ENCODE results near the gene ATXN2L. TPM values are rescaled to one million over a fixed set of nuclear protein-coding genes. Genes with fewer than 3 reads are reported as not detected.
"Not testable (repeated sequence)": the region's sequence is repeated elsewhere in the genome, so short reads cannot be mapped to it uniquely, and the experiment has no call there.

ATXN2L gene
- total RNA-seq, 2 donors from 2014 or later: 83.4 to 151 TPM

- Histone ChIP-seq H3K27ac (no peak overlapping the region), H3K4me1 (replicated peaks) (peaks cover 5% of the 10 kb centered on the region), H3K27me3 (replicated peaks; ENCODE audit: insufficient read depth) (no peaks in the 10 kb centered on the region), H3K9me3 (no peaks in the 10 kb centered on the region), H3K36me3 (no peaks in the 10 kb centered on the region), H3K4me3 (peak overlapping the region; percentile 32 to 50)
- WGBS: under 1% methylated on average over 24 of the region's 27 CpGs
- TF ChIP-seq POLR2A (IDR thresholded peaks at IDR 0.05): no peak
- TF ChIP-seq POLR2AphosphoS5 (IDR thresholded peaks at IDR 0.05): no peak
- TF ChIP-seq CTCF (IDR thresholded peaks at IDR 0.05): no peak
- intact Hi-C loops (cut with DNase I): no loop called here
- no peak for DNase-seq (ENCODE audit: low spot score)
Observed at GRCh38 chr16:28879261-28879840, 56.6 kb downstream of the ATXN2L start.

DNA sequence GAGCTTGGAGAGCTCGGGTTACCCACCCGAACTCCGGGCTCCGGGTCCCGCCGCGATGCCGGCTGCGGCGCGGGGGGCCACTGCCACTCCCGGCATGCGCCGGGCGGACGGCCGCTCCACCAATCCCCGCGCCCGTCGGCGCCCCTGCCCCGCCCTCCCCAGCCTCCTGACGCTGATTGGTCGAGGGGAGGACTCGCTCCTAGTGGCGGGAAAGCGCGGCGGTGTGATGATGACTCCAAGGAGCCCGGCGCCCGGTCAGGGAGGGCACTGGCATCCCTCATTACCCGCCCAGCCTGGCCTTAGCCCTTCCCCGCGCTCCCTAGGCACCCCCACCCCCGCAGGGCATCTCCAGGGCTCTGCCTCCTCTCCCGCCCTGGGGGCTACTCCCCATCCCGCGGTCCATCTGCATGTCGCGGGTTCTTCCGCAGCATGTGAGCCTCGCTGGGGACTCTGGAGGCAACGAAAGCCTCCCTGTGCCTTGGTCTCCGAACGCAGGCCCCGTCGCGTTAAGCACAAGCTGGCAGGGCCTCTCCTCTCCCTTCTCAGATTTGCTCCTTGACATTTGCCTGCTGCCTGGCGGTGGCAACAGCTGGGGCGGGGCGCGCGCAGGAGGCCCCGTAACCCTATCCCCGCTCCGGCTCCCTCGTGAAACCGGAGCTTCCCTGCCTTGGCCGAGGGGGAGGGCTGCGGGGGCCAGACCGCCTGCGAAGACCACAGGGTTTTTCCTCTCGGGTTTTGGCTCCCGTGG lies 57.2 kb downstream of the ATXN2L start:
- H3K4me3 ChIP-seq: peak overlapping the region; percentile 32 to 50
- H3K27me3 ChIP-seq (replicated peaks; ENCODE audit: insufficient read depth): no peaks in the 10 kb centered on the region
- H3K9me3 ChIP-seq: no peaks in the 10 kb centered on the region
- TF ChIP-seq CTCF (IDR thresholded peaks at IDR 0.05) (peak in 2 of 4 experiments; percentile 43 to 55), POLR2A (IDR thresholded peaks at IDR 0.05) (no peak), POLR2AphosphoS5 (IDR thresholded peaks at IDR 0.05) (peak; percentile 14)
- no peaks in the 10 kb centered on the region for H3K36me3 ChIP-seq
- WGBS: 2% methylated on average over 41 of the region's 66 CpGs
- intact Hi-C loops (cut with DNase I): loop anchor here (5.0 kb wide), 1 partner anchor 42 kb away; no protein-coding TSS in a partner anchor
- no peak overlapping the region for H3K27ac ChIP-seq
- peak; percentile 79 for DNase-seq (ENCODE audit: low spot score)
- H3K4me1 ChIP-seq (replicated peaks): peaks cover 5% of the 10 kb centered on the region

DNA sequence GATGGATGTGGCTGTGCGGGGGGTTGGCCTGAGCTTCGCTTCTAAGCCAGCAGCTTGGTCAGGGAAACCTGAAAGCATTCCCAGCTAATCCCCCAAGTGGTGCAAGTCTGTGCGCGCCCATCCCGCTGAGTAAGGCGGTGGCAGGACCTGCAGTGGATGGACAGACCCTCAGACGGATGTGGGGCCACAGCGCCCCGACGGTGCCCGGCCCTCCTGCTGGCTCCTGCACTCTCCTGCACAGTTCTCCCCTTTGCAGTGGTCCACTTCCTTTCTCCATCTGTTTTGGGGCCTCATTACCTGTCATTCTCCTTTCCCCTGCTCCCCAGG lies 57.8 kb downstream of the ATXN2L start:
- H3K27ac ChIP-seq: no peak overlapping the region
- no peaks in the 10 kb centered on the region for H3K9me3 ChIP-seq
- no peak for TF ChIP-seq POLR2A (IDR thresholded peaks at IDR 0.05)
- TF ChIP-seq CTCF (IDR thresholded peaks at IDR 0.05): no peak
- no peak for TF ChIP-seq POLR2AphosphoS5 (IDR thresholded peaks at IDR 0.05)
- peaks cover 5% of the 10 kb centered on the region for H3K4me1 ChIP-seq (replicated peaks)
- 8% methylated on average over 11 of the region's 11 CpGs for WGBS
- no peaks in the 10 kb centered on the region for H3K36me3 ChIP-seq
- DNase-seq (ENCODE audit: low spot score): no peak
- H3K4me3 ChIP-seq: no peak overlapping the region
- H3K27me3 ChIP-seq (replicated peaks; ENCODE audit: insufficient read depth): no peaks in the 10 kb centered on the region
- intact Hi-C loops (cut with DNase I): loop anchor here (5.0 kb wide), 1 partner anchor 42 kb away; no protein-coding TSS in a partner anchor

- no peaks in the 10 kb centered on the region for H3K36me3 ChIP-seq
- 73% methylated on average over 4 of the region's 4 CpGs for WGBS
- no peak for TF ChIP-seq POLR2AphosphoS5 (IDR thresholded peaks at IDR 0.05)
- TF ChIP-seq CTCF (IDR thresholded peaks at IDR 0.05): no peak
- TF ChIP-seq POLR2A (IDR thresholded peaks at IDR 0.05): no peak
- intact Hi-C loops (cut with DNase I): loop anchor here (5.0 kb wide), 1 partner anchor 41 kb away; no protein-coding TSS in a partner anchor
- no peak for DNase-seq (ENCODE audit: low spot score)
- no peaks in the 10 kb centered on the region for H3K27me3 ChIP-seq (replicated peaks; ENCODE audit: insufficient read depth)
- peaks cover 5% of the 10 kb centered on the region for H3K4me1 ChIP-seq (replicated peaks)
- H3K27ac ChIP-seq: no peak overlapping the region
- no peaks in the 10 kb centered on the region for H3K9me3 ChIP-seq
- no peak overlapping the region for H3K4me3 ChIP-seq
Observed at GRCh38 chr16:28880955-28881354, 58.2 kb downstream of the ATXN2L start.

DNA sequence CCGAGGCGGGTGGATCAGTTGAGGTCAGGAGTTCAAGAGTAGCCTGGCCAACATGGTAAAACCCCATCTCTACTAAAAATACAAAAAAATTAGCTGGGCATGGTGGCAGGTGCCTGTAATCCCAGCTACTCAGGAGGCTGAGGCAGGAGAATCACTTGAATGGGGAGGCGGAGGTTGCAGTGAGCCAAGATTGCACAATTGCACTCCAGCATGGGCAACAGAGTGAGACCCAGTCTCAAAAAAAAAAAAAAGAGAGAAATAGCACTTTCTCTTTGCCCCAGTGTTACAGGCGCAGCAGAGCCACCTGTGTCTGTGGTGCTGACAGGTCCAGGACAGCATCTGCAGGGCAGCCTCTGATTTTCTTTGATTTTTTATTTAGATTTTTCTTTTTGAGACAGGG lies 58.8 kb downstream of the ATXN2L start:
- not testable (repeated sequence) for DNase-seq (ENCODE audit: low spot score); H3K36me3 ChIP-seq; H3K27ac ChIP-seq; H3K27me3 ChIP-seq (replicated peaks; ENCODE audit: insufficient read depth); H3K9me3 ChIP-seq; H3K4me3 ChIP-seq; H3K4me1 ChIP-seq (replicated peaks)
- WGBS: 91% methylated on average over 4 of the region's 4 CpGs
- intact Hi-C loops (cut with DNase I): loop anchor here (5.0 kb wide), 1 partner anchor 41 kb away; no protein-coding TSS in a partner anchor

All from prostate gland (tissue), 2 donors.